Aorta (tissue), 5 donors: Measurements from ENCODE around the gene PLEKHB1. TPM values are rescaled to one million over a fixed set of nuclear protein-coding genes. Genes with fewer than 3 reads are reported as not detected.

Source experiments
- ATAC-seq: fragments of 200-7000 bp; cut with Tn5 transposase; one replicate; pipeline ENCODE4 v1.9.1; 2022; ENCODE audit warnings: moderate library complexity; ENCODE audit not compliant: low FRiP score
- DNase-seq, 2 donors: peaks; one replicate each; pipeline ENCODE4 v3.0.0-alpha.2; 2020
- H3K27ac ChIP-seq, 2 donors: one replicate each; pipeline ENCODE4 v1.5.1; 2013; ENCODE audit warnings: low read length in 2 of 2, mild to moderate bottlenecking in 2 of 2, moderate library complexity in 2 of 2, control low read depth in 1 of 2, inconsistent platforms in 1 of 2, low read depth in 1 of 2
- H3K27me3 ChIP-seq, 2 donors: one replicate each; pipeline ENCODE4 v1.6.1; 2013; ENCODE audit warnings: control low read depth in 1 of 2, low read length in 1 of 2, mild to moderate bottlenecking in 1 of 2, moderate library complexity in 1 of 2; ENCODE audit not compliant: insufficient read depth in 2 of 2, control insufficient read depth in 1 of 2
- H3K36me3 ChIP-seq, 2 donors: one replicate each; pipeline ENCODE4 v1.6.1; 2013; ENCODE audit warnings: control low read depth in 1 of 2, low read length in 1 of 2, mild to moderate bottlenecking in 1 of 2; ENCODE audit not compliant: insufficient read depth in 2 of 2, control insufficient read depth in 1 of 2
- H3K4me1 ChIP-seq, 2 donors: one replicate each; pipeline ENCODE4 v1.6.1; 2013; ENCODE audit warnings: low read length in 2 of 2, control low read depth in 1 of 2, mild to moderate bottlenecking in 1 of 2, moderate library complexity in 1 of 2; ENCODE audit not compliant: insufficient read depth in 2 of 2, control insufficient read depth in 1 of 2
- H3K4me3 ChIP-seq, 2 donors: one replicate each; pipeline ENCODE4 v1.5.1; 2013; ENCODE audit warnings: low read length in 2 of 2, control low read depth in 1 of 2, mild to moderate bottlenecking in 1 of 2
- H3K9me3 ChIP-seq: one replicate; pipeline ENCODE4 v1.6.1; 2013; ENCODE audit warnings: mild to moderate bottlenecking, low read length; ENCODE audit not compliant: control insufficient read depth
- WGBS, 2 donors: extraction: QIAGEN DNeasy Blood & Tissue Kit; methylation state at CpG; one replicate each; pipeline ENCODE4 v1.1.7; 2013; 5-methylcytosine and 5-hydroxymethylcytosine counted together
- intact Hi-C, 2 donors: fragments of 100-400 bp; cut with DNase I; formaldehyde crosslinking; loops; one replicate each; pipeline versions ENCODE4 v1.14.2 to v1.15.0; 2022
- polyA plus RNA-seq, 2 donors: library from polyadenylated mRNA; stranded (reverse); fragments of 200-250 nt; gene quantifications; one replicate each; pipeline ENCODE4 v1.2.3, GENCODE V29; 2013
- total RNA-seq, 2 donors: library from RNA; stranded (reverse); fragmentation: NEBNext Ultra II Directional; extraction: Animal tissue kit (Norgen Biotek cat#: 25700); gene quantifications; one replicate each; pipeline ENCODE4 v1.2.1, GENCODE V29; 2021
- donor health status: healthy with polysubstance abuse.
- donor health status: Bipolar disorder and iron deficiency.
- donor health status: DM: no; HTN: no; CAD: no.
- donor health status: DM: no; HTN: no; CAD: no.
- donor health status: DM: yes; HTN: yes; CAD: no.

The PLEKHB1 gene
- total and polyA plus RNA-seq, 4 donors, result 3.3 to 14.1 (median 7.0) TPM

- DNase-seq (no peak), ATAC-seq (no peak)
- Histone ChIP-seq H3K4me3 (no peak overlapping the region), H3K27ac (no peak overlapping the region), H3K9me3 (no peaks in the 10 kb centered on the region), H3K27me3 (no peaks in the 10 kb centered on the region), H3K36me3 (no peaks in the 10 kb centered on the region), H3K4me1 (no peaks in the 10 kb centered on the region)
- WGBS, 2 donors, result 37 to 44% methylated on average over 3 of the region's 3 CpGs
- intact Hi-C loops, result loop anchor here in 1 of 2 donors (2.0 kb wide), 1 partner anchor 37 kb away; no protein-coding TSS in a partner anchor
Measured at GRCh38 chr11:73623686-73624085, 22.7 kb upstream of the PLEKHB1 start.

- 5% methylated on average over 19 of the region's 19 CpGs for WGBS, 2 donors
Measured at GRCh38 chr11:73625696-73626318, 20.6 kb upstream of the PLEKHB1 start.

GRCh38 chr11:73629907-73630306, 16.5 kb upstream of the PLEKHB1 start:
- Histone ChIP-seq H3K4me1 (no peaks in the 10 kb centered on the region), H3K36me3 (no peaks in the 10 kb centered on the region), H3K9me3 (peaks cover 2% of the 10 kb centered on the region), H3K27me3 (no peaks in the 10 kb centered on the region), H3K4me3 (no peak overlapping the region), H3K27ac (no peak overlapping the region)
- intact Hi-C loops, result loop anchor here in 1 of 2 donors (5.0 kb wide), 1 partner anchor 32 kb away; no protein-coding TSS in a partner anchor
- 85 to 88% methylated on average over 7 of the region's 7 CpGs for WGBS, 2 donors
- ATAC-seq (no peak), DNase-seq (no peak)

More at GRCh38 chr11:73625696-73626318, 20.6 kb upstream of the PLEKHB1 start:
- no peaks in the 10 kb centered on the region for H3K36me3 ChIP-seq
- H3K9me3 ChIP-seq, result no peaks in the 10 kb centered on the region
- H3K27me3 ChIP-seq, result no peaks in the 10 kb centered on the region
- intact Hi-C loops, result loop anchor here (2.0 to 5.0 kb wide), 2 partner anchors 35 to 36 kb away; no protein-coding TSS in a partner anchor
- no peak overlapping the region for H3K4me3 ChIP-seq
- H3K27ac ChIP-seq, result no peak overlapping the region
- DNase-seq, result peak; percentile 75 to 82
- peak; percentile 84 for ATAC-seq
- no peaks in the 10 kb centered on the region for H3K4me1 ChIP-seq

GRCh38 chr11:73632996-73633395, 13.4 kb upstream of the PLEKHB1 start:
- H3K27me3 ChIP-seq, result no peaks in the 10 kb centered on the region
- DNase-seq (no peak), ATAC-seq (no peak)
- no peak overlapping the region for H3K4me3 ChIP-seq
- no peaks in the 10 kb centered on the region for H3K36me3 ChIP-seq
- H3K27ac ChIP-seq, result no peak overlapping the region
- peaks cover 2% of the 10 kb centered on the region for H3K9me3 ChIP-seq
- intact Hi-C loops, result no loop called here
- 94 to 96% methylated on average over 4 of the region's 4 CpGs for WGBS, 2 donors
- no peaks in the 10 kb centered on the region for H3K4me1 ChIP-seq

GRCh38 chr11:73633999-73634398, 12.4 kb upstream of the PLEKHB1 start:
- ATAC-seq (no peak), DNase-seq (no peak)
- intact Hi-C loops, result no loop called here
- Histone ChIP-seq H3K4me1 (no peaks in the 10 kb centered on the region), H3K27ac (no peak overlapping the region), H3K4me3 (no peak overlapping the region), H3K9me3 (peaks cover 2% of the 10 kb centered on the region), H3K36me3 (no peaks in the 10 kb centered on the region), H3K27me3 (no peaks in the 10 kb centered on the region)
- WGBS, 2 donors, result 97 to 98% methylated on average over 2 of the region's 2 CpGs

- ATAC-seq, result no peak
- H3K27ac ChIP-seq, result no peak overlapping the region
- intact Hi-C loops, result no loop called here
Measured at GRCh38 chr11:73635721-73636120, 10.7 kb upstream of the PLEKHB1 start.

GRCh38 chr11:73636249-73636648, 10.1 kb upstream of the PLEKHB1 start:
- Histone ChIP-seq H3K36me3 (no peaks in the 10 kb centered on the region), H3K27me3 (no peaks in the 10 kb centered on the region), H3K4me3 (no peak overlapping the region), H3K9me3 (peaks cover 2% of the 10 kb centered on the region), H3K27ac (no peak overlapping the region), H3K4me1 (no peaks in the 10 kb centered on the region)
- ATAC-seq (no peak), DNase-seq (no peak)
- 93 to 99% methylated on average over 5 of the region's 5 CpGs for WGBS, 2 donors
- intact Hi-C loops, result no loop called here

More at GRCh38 chr11:73635721-73636120, 10.7 kb upstream of the PLEKHB1 start:
- 88 to 89% methylated on average over 5 of the region's 5 CpGs for WGBS, 2 donors
- Histone ChIP-seq H3K4me3 (no peak overlapping the region), H3K36me3 (no peaks in the 10 kb centered on the region), H3K27me3 (no peaks in the 10 kb centered on the region), H3K4me1 (no peaks in the 10 kb centered on the region), H3K9me3 (peaks cover 2% of the 10 kb centered on the region)
- no peak for DNase-seq

GRCh38 chr11:73637012-73637411, 9.4 kb upstream of the PLEKHB1 start:
- 84 to 86% methylated on average over 1 of the region's 1 CpG for WGBS, 2 donors
- no peaks in the 10 kb centered on the region for H3K36me3 ChIP-seq
- ATAC-seq (no peak), DNase-seq (no peak)
- no peak overlapping the region for H3K4me3 ChIP-seq
- H3K27me3 ChIP-seq, result no peaks in the 10 kb centered on the region
- no peak overlapping the region for H3K27ac ChIP-seq
- H3K4me1 ChIP-seq, result no peaks in the 10 kb centered on the region
- intact Hi-C loops, result no loop called here
- H3K9me3 ChIP-seq, result peaks cover 2% of the 10 kb centered on the region

- Histone ChIP-seq H3K4me1 (no peaks in the 10 kb centered on the region), H3K4me3 (no peak overlapping the region), H3K9me3 (no peaks in the 10 kb centered on the region), H3K27ac (no peak overlapping the region), H3K36me3 (no peaks in the 10 kb centered on the region), H3K27me3 (no peaks in the 10 kb centered on the region)
- ATAC-seq (no peak), DNase-seq (no peak)
- WGBS, 2 donors, result 70 to 73% methylated on average over 2 of the region's 2 CpGs
- intact Hi-C loops, result no loop called here
Measured at GRCh38 chr11:73640592-73640991, 5.8 kb upstream of the PLEKHB1 start.
